Measurements from ENCODE around the gene RPL41.

DNA sequence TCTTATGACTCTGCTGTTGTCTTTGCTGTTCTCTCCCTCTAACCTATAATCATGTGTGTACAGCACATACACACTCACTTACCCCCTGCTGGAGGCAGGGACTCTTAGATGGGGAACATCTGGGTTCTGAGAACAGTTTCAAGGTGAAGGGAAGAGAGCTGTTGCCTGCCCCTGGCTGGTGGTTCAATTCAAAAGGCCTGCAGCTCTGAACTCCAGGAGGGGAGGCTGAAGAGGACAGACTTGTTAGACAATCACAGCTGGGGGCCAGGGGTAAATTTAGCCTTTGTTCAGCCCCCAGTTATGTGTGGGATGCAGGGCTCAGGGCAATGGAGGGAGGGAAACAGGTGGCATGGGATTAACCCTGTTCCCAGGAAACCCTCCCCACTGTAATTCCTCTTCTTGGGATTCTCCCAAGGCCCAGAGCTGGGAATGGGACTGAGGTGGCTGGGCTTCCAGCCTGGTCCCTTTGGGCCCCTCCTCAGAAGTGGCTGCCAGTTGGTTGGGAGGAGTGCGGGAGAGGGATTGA lies 37.9 kb downstream of the RPL41 start:
- TF ChIP-seq GATA3 (IDR thresholded peaks at IDR 0.05; ENCODE audit: low read depth, low read length) (no peak), GATA2 (IDR thresholded peaks at IDR 0.05; ENCODE audit: low read depth, low read length) (no peak)

Measured in SH-SY5Y (cell line).